Stromal cell of bone marrow (primary cell): ENCODE data around the gene MRPL23.

Source experiments
- DNase-seq: peaks from one replicate; pipeline ENCODE4 v3.0.0-alpha.2; 2012; ENCODE audit warnings: low read depth

MRPL23 gene

GRCh38 chr11:1958367-1958766 lies 11.2 kb downstream of the MRPL23 start:
- DNase-seq, result no peak

- no peak for DNase-seq
Observed at GRCh38 chr11:1959786-1960185, 12.7 kb downstream of the MRPL23 start.

DNA sequence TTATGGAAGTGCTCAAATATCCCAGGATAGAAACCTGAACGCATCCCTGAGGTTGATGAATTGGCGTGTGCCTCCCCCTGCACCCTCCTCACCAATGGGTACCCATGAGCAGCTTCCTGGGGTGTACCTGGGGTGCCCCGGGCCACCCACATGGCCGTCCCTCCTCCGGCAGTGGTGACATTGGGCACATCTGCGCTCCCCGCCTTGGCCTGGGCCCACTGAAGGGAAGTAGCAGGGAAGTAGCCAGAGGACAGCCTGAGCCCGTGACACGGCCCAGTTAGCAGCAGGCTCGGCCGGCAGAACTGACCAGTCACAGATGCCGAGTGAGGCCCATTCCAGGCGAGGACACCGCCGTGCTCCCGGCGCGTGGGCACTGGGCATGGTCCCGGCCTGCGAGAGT lies 16.7 kb downstream of the MRPL23 start:
- DNase-seq, result no peak

DNA sequence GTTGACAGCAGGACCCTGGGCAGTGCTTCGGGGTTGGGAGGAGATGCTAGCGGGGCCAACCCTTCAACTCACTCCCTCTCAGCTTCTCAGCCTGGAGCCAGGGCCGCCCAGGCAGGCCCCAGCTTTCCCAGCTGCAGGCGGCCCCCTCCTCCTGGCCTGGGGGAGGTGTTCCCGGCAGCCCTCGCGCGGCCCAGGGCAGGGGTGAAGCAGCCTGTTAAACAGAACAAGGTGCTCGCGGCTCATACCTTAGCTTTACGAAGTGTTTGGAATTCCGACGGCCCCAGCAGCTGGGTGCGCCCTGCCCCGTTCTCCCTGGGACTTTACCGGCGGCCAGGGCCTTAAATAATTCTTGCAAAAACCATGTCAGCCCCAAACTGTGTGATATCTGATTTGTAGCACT lies 17.2 kb downstream of the MRPL23 start:
- DNase-seq, result no peak

DNA sequence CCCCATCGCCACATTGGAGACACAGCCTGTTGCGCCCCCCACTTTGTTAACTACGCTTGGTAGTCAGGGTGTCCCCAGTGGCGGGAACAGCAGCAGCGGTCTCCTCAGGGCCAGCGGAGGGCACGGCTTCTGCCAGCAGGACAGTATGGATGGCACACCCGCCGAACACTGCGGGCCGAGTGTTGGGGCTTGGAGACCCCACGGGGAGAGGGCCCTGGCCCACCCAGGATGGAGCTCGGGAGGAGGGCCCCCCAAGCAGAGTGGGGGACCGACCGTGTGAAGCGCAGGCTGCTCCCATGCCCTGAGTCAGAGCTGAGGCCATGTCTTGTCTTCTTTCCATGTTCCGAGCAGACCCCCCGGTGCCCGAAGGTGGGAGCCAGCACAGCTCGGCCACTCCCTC lies 17.8 kb downstream of the MRPL23 start:
- no peak for DNase-seq

GRCh38 chr11:1966531-1966930 lies 19.4 kb downstream of the MRPL23 start:
- DNase-seq, result no peak

DNA sequence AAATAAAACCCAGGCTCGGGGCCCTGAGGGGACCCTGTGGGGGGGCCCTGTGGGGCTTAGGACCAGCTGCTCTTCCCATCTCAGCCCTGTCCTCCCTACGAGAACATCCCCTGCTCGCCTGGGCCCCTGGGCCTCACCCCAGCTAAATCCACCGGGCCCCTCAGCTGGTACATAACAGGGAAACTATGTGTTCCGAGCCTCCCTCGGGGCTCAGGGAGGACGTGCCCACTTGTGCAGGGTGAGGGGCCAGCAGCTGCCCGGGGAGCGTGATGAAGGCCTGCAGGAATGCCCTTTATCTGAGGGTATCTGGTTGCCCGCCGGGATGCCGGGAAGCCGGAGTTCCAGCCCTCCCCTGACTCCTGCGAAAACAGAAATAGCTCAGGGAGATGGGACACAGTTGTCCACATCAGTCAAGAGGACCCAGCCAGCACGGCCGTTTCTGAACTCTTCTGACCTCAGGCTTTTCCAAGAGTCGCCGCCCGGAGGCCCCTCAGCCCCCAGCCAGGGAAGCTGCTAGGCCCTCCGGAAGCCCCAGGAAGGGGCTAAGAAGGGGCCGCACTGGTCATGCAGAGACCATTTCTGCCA lies 20.6 kb downstream of the MRPL23 start:
- no peak for DNase-seq

DNA sequence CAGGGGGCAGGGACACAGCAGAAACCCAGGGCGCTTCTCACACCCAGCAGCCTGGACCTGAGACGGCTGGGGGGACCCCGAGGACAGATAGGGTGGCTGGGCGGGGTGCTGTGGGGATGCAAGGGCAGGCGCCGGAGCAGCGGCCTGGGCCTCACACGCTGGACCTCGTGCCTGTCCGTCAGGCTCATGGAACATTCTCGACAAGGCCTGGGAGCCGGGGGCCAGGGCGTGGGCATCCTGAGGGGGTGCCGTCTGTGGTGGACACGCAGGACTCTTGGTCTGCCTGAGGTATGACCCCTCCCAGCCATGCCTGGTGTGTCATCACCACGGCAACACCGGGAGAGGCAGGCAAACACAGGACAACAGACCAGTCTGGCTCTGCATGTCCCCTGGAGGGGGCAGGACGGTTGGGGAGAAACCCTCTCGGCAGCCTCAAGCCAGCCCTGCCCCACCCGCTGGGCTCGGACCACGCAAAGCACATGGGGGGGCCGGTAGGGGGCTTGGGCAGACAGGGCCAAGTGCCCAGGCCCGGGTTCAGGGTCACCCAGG lies 21.4 kb downstream of the MRPL23 start:
- DNase-seq, result no peak

DNA sequence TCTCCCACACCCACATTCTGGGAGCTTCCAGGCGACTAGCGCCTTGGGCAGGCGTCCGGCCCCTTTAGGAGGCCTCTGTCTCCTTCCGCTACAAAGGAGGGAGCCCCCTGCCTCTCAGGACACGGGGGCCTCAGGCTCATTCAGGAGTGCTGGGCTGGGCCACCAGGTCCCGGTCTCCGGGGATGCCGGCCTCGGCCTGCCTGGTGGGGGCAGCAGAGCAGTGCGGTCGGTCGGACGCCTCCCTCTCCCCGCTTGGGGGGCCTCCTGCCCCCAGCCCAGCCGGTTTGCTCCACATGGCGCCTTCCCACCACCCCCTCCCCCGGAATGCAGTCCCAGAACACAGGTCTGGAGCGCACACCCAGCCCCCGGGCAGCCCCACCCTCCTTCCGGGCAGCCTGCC lies 21.9 kb downstream of the MRPL23 start:
- no peak for DNase-seq

- DNase-seq, result no peak
Observed at GRCh38 chr11:1969776-1970175, 22.6 kb downstream of the MRPL23 start.

DNA sequence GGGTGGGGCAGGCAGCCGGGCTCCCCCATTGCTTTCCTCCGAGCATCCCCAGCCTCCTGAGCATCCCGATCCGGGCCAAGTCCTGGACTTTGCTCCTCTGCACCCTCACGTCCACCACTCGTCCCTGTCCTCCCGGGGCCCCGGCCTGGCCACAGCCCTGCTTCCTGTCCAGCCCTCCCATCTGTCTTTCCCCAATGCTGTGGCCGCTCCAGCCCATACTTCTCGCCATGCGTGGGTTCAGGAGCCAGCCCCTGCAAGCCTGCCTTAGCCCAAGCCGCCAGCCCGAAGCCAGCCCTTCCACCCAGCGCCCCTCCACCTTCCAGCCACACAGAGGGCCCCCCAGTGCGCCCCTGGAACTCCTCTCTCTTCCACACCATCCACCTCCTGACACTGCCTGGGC lies 23.8 kb downstream of the MRPL23 start:
- DNase-seq, result no peak

DNA sequence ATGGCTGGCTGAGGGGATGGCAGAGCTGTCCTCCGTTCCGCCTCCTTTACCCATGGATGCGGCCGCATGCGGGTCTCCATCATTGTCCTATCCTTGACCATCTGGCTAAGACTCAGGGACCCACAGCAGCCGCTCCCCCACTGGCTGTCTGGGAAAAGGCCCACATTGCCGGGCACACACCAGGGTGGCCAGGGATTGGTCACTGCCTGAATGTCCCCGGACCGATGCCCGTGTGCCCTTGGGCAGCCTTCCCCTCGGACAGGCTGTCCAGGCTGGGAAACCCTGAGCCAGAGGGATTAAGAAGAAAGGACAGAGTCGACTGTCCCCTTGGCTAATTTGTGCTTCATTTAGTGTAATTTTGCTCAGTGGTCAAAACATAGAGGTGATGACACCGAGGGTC lies 28.1 kb downstream of the MRPL23 start:
- no peak for DNase-seq

DNA sequence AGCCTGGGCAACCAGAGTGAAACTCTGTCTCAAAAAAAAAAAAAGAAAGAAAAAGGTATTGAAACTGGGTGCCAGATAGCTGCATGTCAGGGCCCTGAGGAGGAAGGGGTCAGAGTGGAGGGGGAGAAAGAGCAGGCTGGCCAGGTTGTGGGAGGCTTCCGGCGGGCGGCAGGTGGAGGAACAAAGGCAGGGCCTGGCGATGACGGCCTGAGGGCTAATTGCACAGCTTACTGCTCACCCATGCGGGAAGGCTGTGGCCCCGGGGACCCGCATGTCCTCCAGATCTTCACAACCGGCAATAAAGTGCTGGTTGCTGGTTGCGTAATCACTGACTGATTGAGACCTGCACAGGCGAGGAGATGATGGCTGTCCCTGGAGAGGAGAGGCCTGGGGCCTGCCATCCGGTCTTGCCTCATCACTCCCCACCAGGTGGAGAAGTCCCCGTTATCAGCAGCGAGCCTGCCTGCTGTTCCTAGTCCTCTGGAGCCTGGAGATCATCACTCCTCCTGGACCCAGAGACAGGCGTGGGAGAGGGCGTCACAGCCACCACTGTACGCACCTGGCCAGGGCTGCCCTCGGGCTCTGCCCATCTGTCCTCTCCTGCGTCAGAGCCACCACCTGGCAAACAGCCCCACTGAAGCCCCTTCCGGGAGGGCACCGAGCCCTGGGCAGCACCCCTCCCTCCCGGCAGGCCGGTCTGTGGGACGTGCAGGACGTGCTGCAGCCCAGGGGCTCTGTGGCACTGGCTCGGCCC lies 31.8 kb downstream of the MRPL23 start:
- DNase-seq, result no peak

DNA sequence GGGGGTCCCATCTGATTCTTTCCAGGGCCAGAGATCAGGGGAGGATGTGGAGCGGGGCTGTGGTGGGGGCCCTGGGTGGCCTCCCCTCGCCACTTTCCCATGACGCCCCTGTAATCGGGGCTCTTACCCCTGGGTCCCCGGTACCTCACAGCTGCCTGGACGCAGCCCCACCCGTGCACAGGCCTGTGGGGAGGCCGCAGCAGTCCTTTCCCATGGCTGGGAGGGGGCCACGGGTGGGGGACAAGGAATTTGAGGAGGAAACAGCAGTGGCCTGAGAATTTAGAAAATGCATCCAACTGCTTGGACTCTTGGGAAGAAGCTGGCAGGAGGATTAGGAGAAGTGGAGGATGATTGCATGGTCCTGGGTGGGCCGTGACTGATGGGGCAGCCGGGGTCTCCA lies 32.5 kb downstream of the MRPL23 start:
- no peak for DNase-seq

GRCh38 chr11:1982873-1983600 lies 35.9 kb downstream of the MRPL23 start:
- DNase-seq, result no peak

- DNase-seq, result no peak
Observed at GRCh38 chr11:1983601-1983961, 36.4 kb downstream of the MRPL23 start.

DNA sequence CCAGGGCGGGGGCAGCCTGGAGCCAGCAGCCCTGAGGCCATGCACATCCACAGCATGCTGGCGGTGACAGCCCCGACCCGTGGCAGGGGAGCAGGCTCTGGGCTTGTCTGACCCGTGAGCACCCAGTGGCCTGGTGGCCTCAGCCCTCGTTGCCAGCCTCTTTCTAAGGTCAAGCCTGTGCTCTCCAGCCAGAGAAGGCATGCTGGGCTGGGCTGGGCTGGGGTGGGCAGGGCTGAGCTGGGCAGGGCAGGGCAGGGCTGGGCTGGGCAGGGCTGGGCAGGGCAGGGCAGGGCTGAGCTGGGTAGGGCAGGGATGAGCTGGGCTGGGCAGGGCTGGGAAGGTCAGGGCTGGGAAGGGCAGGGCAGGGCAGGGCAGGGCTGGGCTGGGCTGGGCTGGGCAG lies 39.9 kb downstream of the MRPL23 start:
- DNase-seq, result no peak

DNA sequence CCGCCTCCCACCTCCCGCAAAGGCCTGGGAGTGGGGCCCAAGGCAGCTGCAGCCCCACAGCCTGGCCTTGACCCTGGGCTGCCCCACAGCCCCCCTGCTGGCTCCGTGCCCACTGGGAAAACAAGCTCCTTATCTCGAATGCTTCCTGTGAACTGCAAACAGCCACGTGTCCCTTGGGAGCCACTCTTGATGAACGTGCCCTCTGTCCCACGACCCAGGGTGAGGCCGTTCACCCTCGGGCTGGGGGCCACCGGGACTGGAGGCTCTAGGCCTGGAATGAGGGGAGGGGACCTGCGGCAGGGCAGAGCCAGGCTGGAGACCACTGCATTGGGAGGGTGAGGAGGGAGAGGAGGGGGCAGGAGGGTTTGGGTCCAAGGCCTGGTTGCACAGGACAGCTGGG lies 41.0 kb downstream of the MRPL23 start:
- DNase-seq, result no peak

DNA sequence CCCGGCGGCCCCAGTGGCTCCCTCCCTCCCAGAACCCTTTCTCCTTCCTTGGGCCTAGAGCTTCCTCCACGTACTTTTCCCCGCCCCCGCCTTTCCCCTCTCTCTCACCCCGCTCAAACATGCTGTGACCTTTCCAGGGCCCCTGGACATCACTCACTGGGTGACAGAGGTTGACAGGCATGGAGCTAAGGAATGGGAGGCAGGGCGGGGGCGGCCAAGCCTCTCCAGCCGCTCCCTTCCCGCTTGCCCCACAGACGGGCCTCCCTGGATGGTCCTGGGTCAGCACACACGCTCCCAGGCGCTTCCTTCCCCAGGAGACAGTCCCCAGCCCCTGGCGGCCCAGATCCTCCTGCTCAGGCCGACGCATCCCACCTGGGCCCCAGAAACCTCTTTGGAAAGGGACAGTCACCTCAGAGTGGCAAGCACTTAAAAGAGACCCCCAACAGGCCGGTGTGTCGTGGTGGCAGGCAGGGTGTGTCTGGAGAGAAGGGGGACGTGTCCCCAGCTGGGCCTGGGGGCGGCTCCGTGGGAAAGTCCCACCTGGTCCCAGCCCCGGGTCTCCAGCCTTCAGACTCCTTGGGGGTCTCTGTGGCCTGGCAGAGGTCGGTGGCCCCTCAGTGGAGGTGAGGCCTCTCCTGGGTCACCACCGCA lies 41.7 kb downstream of the MRPL23 start:
- DNase-seq, result no peak

DNA sequence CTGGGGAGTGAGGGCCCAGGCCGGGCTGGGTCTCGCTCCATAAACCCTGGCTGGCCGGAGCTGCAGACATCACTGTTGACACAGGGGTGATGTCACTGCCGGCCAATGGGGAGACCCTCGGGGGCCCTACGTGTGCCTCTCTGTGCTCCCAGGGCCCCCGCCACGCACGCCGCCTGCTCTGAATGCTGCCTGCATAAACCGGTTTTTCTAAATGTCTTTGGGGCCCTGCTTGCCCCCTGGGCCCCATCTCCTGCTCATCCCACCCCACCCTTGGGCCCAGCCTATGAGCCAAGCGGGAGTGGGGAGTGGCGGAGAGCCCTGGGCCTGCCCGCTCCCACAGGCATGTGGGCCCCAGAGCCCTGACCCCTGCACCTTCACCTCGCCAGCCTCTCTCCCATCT lies 42.8 kb downstream of the MRPL23 start:
- no peak for DNase-seq

DNA sequence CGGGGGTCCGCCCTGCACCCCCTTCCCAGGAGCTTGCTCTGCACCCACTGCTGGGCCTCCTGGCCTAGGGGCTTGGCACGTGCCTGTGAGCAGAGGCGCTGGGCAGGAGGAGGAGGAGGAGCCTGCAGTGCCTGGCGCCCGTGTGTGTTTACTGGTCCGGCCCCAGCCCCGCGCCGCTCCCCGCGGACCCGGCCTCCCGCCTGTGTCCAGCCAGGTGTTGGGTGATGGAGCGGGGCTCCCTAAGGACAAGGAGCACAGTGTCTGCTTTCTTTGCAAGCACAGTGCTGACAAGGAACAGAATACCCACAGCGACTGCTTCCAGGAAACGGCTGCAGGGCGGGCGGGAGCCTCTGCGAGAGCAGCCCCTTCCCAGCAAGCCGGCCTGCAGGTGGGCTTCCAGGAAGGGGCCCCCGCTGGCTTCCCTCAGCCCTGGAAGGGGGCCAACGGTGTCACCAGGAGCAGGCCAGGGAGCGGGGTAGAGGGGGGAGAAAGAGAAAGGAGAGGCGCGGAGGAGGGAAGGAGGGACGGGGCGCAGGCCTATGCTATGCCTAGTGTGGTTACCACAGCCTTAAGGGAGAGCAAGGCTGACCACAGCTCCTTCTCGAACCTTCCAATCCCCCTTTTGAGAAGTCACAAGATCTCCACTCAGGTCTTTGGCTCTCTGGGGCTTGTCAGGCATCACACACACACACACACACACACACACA lies 43.9 kb downstream of the MRPL23 start:
- DNase-seq, result no peak

DNA sequence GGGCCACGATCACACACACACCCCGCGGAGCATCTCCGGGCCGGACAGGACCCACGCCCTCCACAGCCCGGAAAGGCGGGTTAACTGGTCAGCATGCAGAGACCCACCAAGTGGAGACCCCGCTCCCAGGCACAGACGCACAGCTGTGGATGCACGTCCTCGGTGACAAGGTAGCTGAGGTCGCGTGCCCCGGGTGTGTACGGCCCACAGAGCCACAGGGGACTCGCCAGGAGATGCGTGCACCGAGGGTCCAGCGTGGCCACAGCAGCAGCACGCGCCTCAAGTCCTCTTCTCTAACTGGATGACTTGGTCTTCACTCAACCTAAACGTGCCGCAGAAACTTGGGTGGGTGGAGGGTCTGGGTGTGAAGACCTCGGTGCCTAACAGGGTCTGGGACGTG lies 45.0 kb downstream of the MRPL23 start:
- DNase-seq, result no peak
